ENCODE measurements around the gene SLC25A19.
"Not testable (repeated sequence)": the region's sequence is repeated elsewhere in the genome, so short reads cannot be mapped to it uniquely, and the experiment has no call there.

The SLC25A19 gene

DNA sequence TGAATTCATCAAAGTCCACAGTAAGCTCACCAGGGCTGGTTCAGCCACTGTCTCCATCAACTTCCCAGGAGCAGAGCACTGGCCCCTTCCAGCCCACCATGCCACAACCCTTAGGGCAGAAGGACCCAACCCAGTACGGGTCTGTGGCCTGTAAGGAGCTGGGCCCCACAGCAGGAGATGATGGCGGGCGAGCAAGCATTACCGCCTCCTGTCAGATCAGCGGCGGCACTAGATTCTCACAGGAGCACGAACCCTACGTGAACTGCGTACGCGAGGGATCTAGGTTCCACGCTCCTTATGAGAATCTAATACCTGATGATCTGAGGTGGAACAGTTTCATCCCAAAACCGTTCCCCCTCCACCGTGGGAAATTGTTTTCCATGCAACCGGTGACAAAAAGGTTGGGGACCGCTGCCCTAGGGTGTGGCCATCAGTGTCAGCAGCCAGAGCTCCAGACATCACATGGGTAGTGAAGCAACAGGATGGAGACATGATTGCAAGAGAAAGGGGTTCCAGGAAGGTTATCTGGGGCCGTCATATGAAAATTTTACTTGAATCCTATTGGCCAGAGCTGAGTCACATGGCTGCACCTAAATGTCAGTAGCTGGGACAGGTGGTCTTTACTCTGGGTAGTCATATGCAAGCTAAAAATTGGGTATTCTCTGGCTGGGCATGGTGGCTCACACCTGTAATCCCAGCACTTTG, 12.4 kb upstream of the SLC25A19 start:
- DNase-seq (ENCODE audit: low read depth), result no peak

DNA sequence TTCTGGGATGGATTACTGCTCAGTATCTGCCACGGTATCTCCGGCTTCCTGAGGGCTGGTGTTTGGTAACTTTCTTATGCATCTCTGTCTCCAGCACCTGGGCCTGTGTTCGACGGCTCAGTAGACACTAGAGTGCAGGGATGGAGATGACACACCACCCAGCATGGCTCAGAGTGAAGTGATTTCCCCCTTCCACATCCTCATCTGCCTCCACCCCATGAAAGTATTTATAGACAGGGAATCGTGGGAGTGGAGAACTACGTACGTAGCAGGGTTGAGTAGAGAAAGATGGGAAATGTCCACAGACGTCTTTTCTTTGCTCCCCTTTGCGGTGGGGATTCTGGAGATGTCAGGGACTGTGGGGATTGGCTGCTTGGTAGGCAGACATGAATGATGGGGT, 11.8 kb upstream of the SLC25A19 start:
- no peak for DNase-seq (ENCODE audit: low read depth)

DNA sequence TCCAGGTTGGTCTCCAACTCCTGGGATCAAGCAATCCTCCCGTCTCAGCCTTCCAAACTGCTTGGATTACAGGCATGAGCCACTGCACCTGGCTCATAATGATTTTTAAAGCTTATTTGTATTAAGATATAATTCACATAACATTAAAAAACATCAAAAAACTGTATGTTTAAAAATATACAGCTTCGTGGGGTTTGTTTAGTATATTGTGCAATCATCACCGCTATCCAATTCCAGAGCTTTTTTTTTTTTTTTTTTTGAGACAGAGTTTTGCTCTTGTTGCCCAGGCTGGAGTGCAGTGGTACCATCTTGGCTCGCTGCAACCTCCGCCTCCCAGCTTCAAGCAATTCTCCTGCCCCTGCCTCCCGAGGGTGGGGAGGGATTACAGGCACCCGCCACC, 11.0 kb upstream of the SLC25A19 start:
- no peak for DNase-seq (ENCODE audit: low read depth)

DNA sequence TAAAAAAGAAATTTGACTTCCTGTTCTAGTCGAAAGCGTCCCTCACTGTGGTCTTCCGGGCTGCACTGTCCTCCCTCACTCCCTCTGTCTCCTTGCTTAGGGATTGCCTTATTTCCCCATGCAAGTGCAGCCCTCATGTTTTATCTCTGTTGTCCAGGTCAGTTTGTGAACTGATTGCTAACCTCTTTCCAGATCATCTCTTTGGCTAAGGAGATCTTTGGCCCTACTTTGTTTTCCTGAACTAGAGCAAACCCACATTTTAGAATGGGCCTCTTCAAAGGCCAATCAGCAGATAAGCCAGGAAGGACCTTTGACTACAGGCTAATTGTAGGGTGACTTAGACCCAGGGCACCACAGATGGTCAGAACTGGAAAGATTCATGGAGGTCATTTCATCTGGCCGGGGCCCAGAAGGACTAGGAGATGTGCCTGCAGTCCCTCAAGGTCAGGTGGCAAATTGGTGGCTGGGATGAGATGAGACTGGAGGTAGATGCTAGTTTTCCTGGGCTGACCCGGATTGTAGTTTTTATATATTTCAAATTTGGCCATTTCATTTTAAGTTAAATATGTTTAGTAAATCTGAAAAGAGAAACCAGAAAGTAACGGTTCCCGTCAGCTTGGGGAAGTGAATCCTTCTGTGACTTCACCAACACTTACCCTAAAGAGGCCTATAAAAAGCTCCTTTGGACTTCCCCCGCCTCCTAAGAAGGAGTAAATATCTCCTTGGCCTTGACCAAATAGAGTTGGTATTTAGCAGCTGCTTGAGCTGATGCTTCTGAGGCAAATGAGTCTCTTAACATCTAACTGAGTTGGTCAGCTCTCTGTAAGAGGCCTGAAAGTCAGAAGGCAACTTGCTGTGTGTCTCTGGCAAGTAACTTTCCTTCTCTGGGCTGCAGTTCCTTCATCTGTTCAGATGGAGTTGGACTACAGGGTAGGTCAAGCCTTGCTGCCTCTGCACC, 6.2 kb upstream of the SLC25A19 start:
- no peak for DNase-seq (ENCODE audit: low read depth)

DNA sequence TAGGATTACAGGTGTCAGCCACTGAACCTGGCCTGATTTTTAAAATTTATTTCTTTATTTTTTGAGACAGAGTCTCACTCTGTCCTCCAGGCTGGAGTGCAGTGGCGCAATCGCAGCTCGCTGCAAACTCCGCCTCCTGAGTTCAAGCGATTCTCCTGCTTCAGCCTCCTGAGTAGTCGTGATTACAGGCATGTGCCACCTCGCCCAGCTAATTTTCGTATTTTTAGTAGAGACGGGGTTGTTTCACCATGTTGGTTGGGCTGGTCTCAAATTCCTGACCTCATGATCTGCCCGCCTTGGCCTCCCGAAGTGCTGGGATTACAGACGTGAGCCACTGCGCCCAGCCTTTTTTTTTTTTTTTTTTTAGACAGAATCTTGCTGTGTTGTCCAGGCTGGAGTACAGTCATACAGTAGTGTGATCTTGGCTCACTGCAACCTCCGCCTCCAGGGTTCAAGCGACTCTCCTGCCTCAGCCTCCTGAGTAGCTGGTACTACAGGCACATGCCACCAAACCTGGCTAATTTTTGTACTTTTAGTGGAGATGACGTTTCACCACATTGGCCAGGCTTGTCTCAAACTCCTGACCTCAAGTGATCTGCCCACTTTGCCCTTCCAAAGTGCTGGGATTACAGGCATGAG, 3.7 kb upstream of the SLC25A19 start:
- not testable (repeated sequence) for DNase-seq (ENCODE audit: low read depth)

DNA sequence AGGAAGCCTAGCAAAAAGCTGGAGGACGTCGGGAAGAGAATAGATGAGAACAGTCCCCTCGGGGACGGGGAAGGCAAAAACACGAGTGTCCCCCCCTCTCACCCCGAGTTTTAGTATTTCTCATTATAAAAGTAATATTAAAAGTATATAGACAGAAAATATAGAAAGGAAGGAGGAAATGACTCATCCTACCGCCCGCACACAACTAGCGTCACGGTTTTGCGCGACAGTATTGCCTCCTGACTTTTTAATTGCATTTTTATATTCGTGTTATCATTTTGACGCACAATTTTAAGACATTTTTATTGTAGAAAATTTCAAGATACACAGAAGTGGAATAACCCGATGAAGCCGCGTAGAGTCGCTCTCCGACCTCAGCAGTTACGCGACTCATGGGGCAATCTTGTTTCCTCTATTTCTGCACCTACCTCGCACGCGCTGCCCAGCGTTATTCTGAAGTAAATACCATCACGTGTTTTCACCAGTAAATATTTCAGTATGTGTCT, 652 bp upstream of the SLC25A19 start:
- DNase-seq (ENCODE audit: low read depth), result peak; percentile 49

DNA sequence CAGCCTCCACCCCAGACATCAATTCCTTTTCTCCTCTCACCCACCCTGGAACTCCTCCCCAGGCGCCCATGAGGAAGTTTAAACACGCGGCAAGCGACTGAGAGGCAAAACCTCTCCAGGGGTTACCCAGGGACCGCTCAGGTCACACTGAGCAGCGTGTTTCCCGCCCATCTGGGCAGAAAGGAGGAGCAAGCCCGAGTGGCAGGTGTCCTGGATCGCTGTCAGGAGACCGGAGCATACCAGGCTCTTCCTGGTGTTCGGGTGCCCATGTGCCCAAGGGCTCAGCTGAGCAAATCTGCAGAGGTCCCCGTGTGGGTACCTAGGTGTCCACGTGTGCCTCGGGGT, 491 bp downstream of the SLC25A19 start:
- no peak for DNase-seq (ENCODE audit: low read depth)

DNA sequence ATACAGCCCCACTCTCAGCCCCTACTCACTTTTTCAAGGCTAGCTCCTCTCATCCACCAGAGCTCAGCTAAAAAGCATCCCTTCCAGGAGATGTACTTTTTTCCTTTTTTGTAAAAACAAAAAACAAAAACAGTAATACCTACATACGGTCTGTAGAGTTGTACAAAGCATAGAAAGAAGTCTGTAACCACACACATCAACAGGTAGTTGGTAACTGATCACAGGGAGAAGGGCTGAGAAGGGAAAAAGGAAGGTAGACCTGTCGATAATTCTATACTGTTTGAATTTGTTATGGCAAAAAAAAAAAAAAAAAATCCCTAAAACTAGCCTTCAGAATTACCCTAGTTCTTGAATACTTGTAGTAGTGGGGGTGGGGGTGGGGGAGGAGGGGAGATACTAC, 874 bp downstream of the SLC25A19 start:
- no peak for DNase-seq (ENCODE audit: low read depth)

DNA sequence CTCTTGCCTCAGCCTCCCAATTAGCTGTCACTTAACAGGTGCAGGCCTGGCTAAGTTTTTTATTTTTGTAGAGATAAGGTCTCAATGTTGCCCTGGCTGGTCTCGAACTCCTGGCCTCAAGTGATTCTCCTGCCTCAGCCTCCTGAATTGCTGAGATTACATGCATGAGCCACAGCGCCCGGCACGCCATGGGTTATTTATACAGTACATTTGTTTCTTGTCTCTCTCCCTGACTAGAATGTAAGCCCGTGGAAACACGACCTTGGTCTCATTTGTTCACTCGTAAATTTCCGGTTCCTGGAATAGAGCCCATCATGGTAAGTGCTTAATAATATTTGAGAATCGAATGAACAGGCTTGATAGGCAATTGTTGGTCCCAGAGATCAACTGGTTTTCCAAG, 2.0 kb downstream of the SLC25A19 start:
- no peak for DNase-seq (ENCODE audit: low read depth)

DNA sequence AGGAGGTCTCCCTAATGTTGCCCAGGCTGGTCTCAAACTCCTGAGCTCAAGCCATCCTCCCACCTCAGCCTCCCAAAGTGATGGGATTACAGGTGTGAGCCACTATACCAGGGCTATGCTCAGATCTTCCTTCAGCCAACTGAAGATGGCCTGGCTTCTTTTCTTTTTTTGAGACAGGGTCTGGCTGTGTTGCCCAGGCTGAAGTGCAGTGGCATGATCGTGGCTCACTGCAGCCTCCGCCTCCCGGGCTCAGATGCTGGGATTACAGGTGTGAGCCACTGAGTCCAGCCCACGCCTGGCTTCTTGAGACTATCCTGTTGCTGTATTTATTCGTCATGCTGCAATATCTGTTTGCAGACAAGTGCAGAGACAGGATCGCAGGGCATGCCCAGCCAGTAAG, 4.1 kb downstream of the SLC25A19 start:
- DNase-seq (ENCODE audit: low read depth), result no peak

DNA sequence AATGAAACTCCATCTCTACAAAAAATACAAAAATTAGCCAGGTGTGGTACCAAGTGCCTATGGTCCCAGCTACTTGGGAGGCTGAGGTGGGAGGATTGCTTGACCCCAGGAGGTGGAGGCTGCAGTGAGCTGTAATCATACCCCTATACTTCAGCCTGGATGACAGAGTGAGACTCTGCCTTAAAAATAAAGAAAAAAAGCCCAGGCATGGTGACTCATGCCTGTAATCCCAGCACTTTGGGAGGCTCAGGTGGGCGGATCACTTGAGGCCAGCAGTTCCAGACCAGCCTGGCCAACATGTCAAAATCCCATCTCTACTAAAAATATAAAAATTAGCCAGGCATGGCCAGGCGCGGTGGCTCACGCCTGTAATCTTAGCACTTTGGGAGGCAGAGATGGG, 9.0 kb downstream of the SLC25A19 start:
- DNase-seq (ENCODE audit: low read depth), result not testable (repeated sequence)

DNA sequence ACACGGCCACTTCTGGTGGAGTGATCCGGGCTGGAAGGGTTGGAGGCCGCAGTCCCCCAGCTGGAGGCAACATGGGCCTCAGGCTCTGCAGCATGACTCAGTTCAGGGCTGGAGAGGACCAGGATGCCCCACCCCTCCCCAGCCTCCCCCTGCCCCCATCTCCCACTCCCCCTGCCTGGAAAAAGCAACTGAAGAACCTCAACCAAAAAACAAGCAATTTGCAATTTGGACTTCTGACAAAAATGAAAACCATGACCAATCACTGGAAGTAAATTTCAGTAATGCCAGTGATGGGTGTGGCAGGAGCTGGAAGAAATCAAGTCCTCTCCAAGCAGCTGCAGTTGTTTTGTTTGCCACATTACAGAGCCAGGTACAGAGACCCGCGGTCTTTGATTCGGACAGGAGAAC, 11.6 kb downstream of the SLC25A19 start:
- DNase-seq (ENCODE audit: low read depth), result no peak

DNA sequence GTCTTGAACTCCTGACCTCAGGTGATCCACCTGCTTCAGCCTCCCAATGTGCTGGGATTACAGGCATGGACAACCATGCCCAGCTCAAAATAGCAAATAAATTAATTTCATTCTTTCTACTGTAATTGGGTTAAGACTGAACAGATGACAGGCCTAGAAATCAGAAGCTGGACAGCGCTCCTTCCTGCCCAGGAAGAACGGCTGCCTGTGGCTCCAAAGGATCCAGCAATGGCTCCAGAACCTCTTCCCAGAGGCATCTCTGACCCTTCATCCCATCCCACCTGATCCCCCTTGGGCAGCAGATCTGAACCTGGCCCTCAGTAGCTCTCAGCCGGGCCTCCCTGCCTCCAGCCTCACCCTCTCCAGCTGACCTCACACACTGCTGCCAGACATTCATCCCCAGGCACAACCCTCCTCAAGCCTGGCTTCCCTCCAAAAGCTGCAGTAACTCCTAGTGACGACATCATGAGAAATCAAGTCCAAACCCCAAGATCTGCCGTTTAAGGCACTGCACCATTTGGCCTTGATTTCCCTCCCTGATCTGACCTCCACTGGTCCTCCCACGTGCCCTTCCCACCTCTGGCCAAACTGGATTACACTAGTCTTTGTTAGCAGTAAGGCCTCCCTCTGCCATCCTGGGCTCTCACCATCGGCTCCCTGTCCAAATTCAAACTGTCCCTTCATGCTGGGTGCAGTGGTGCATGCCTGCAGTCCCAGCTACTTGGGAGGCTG, 15.1 kb downstream of the SLC25A19 start:
- no peak for DNase-seq (ENCODE audit: low read depth)

DNA sequence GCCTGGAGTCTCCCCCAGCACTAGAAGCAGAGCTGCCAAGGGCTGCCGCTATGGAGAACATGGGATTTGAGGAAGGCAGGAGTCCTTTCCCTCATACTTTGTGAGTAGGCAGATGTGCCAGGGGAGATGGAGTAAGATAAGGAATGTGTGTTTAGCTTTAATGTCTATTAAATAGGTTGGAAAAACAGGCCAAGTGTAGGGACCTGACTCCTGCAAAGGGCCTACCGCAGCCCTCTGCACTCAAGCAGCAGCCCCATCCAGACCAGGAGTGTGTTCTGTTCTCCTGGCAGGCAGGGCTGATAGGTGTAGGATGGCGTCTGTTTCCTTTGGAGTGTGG, 16.4 kb downstream of the SLC25A19 start:
- no peak for DNase-seq (ENCODE audit: low read depth)

DNA sequence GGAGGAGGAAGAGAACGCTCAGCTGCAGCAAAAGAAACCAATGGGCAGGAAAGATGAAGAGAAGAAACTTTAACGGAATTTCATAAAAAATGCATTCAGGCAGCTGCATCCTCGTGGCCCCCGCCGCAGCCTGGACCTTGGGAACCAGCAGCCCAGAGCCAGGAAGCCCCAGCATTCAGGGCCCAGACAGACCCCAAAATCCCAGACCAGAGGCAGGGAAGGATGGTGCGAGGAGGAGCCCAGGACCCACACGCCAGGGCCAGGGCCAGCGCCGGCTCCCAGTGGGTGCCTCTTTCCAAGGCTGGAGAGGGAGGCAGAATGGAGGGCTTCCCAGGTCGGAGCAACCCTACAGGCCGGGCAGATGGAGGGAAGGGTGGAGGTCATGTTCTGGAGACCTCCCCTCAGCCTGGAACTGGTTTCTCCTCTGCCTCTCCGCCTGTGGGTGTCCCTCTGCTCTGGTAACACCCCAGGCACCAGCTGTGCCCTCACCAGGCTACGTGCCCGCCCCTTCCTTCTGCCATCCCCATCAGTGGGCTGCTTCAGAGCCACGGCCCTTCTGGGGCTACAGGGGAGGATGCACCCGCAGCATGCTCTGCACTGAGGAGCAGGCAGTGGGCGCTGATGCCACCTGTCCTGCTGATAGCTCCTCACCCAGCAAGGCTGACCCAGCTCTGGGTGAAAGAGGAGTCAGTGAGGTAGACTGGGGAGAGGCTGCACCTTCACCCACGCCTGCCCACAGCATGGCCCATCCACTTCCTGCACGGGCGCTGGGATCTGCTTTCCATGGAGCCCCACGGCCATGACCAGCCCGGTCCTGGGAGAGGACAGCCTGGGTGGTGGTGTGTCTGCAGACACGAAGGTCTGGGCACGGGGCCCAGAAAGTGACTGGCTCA, 17.0 kb downstream of the SLC25A19 start:
- peak; percentile 4 for DNase-seq (ENCODE audit: low read depth)

DNA sequence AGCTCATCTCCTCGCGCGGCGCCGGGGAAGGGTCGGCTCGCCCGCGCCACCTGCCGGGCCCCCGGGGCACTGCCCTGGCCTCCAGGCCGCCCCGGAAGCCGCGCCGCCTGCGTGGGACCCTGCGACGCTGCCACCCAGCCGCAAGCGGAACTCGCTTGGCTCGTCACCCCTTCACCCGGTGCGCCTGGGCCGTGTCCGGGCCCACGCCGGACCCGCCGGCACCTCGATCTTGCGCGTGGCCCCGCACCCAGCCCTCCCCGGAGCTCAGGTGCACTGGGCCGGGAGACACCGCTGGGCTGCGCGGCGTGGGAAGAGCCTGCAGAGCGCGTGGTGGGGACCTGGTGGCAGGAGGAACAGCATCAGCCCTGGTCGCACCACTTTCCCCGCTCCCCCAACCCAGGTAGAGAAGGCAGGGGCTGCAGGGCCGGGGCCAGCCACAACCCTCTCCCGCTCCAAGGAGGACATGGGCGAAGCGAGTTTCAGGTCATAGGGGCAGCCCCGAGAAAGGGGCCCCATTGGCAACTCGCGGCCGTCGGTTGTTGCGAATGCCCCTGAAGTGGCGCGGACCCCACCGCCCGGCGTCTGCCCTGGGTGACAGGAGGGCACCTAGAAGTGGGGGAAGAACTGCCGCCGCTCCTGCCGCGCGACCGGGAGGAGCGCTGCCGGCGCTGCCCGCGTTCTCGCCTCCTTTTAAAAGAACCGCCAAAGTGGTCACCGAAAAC, 17.8 kb downstream of the SLC25A19 start:
- peak; percentile 87 for DNase-seq (ENCODE audit: low read depth)

DNA sequence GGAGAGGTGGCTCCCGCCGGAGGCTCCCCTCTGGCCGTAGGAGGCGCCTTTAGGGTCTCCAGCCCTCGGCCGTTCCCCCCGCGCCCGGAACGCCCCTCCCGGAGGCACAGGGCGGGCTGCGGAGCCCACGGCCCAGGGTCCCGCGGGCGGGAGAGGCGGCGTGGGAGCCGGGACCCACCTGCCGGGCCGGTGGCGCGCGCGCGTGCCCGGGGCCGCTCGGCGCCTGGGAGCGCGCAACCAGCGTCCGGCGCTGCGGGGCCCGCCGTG, 18.3 kb downstream of the SLC25A19 start, which contains the start of gene MIF4GD:
Gene MIF4GD (minus strand): TSS at position 266 of the 267 bp plus-strand sequence. CDS start 1,036 bp downstream, outside the sequence.
- DNase-seq (ENCODE audit: low read depth), result no peak

DNA sequence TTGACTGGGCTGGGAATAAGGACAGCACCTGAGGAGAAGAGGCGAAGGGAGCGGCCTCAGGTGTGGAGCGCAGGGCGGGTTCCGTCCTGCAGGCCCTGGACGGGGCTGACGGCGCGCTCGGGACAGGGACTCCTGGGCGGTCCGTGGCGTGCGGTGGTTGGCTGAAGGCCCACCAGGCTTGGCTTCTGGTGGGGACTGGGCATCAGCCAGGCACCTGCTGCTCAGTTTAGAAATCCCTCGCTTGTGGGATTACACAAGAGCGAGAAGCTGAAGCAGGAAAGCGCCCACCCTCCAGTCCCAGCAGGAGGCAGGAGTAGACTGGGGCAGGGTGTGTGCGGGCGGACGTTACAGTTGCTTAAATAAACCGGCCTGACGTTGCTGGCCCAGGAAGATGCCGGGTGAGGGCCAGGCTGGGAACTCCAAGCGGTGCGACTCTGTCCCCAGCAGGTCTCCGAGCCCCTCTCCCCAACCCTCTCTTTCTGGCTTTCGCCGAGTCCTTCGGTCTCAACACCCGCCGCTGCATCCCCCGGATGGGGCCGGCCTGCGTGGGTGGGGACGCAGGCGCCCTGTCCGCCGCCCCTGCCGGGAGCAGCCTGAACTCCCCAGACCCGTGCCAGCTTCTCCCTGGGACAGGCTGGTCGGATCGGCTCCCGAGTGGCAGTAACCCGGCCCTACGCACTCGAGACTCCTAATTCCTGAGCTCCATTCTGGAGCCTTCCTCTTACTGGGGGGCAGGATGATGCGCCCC, 18.8 kb downstream of the SLC25A19 start:
- peak; percentile 45 for DNase-seq (ENCODE audit: low read depth)

DNA sequence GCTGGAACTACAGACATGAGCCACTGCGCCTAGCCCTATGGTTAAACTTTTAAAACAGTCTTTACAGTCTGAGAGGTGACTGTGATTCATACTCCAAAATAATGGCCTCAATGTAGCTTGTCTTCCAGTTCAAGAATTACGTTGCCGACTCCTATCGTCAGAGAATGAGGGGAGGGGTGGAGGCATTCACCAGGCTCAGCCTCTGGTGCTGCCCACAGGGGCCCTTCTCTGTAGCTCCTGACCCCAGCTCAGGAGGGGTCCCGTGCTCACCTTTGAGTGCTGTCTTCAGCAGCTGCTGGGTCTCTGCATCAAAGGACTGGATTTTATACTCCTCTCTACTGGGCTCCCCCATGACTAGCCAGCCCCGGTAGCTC, 19.4 kb downstream of the SLC25A19 start:
- DNase-seq (ENCODE audit: low read depth), result no peak

Data from stimulated activated CD8-positive, alpha-beta memory T cell treated with anti-CD3 and anti-CD28 coated beads, Interleukin-12 subunit alpha, Interleukin-12 subunit beta, amount 100 ng/mL, for 4 hours (primary cell).